GM18909 (cell line): Measurements from ENCODE around the gene TRPM5.

ENCODE experiments used
- ATAC-seq: cut with Tn5 transposase; IDR thresholded peaks from one replicate; pipeline ENCODE4 v1.9.1; 2021; ENCODE audit warnings: mild to moderate bottlenecking; ENCODE audit not compliant: unreplicated experiment, poor library complexity

The TRPM5 gene

DNA sequence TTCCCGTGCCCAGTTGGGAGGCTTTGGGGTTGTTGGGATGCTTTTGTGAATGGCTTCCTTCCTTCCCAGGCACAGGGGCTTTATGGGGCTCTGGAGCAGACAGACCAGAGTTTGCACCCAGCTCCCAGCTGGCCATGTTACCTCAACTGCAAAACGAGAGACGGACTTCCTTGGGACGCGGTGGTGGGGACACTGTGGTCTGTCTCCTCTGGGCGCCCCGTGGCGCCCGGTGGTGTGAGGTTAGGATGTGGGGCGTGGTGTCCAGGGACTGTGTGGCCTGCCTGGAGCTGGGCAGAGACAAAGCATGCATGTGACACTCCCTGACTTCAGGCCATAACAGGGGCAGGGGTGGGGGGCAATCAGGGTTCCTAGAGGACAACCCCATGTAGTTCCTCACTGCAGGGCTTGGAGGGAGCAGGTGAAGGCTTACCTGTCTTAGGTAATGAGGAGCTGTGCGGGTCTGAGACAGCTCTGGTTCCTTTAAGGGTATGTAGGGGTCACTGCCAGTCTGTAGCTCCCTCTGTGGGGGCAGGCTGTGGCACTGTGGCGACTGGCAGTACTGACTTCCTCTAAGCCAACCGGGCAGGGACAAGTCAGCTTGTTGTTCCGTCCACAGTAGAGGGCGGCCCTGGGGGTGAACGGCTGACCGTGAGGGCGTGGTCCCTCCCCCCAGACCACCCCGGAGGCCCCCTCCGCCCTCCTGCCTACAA, 14.9 kb upstream of the TRPM5 start:
- ATAC-seq, result no peak

DNA sequence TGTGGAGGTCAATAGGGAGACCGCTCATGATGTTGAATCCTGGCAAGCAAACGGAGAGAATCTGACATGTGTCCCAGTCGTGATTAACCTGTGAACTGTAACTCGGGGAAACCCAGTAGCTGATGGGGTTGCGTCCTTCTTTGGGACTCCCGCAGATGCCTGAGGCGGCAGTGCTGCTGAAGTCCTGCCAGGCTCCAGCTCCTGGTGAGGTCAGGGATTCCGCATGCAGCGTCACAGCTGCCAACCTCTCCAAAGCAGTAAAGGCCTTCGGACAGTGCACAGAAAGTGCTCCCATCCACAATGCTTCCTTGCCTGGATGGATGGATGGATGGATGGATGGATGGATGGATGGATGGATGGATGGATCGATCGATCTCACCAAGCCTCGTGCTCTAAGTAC, 14.0 kb upstream of the TRPM5 start:
- no peak for ATAC-seq

DNA sequence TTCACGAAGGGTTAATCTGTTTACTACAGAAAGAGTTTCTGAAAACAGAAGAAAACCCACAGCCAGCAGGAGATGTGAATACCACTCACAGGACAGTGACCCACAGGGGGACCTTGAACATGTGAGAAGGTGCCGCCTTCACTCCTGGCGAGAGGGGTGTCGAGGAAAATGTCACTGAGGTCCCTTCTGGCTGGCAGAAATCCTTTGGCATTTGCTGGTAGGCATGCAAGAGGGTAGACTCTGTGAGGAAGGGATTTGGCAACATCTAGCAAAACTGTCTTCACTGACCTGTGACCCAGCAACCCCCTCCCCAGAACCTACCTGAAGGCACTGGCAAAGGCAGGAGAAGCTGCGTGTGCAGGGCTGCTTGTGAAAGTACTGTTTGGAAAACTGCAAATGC, 9.1 kb upstream of the TRPM5 start:
- no peak for ATAC-seq

DNA sequence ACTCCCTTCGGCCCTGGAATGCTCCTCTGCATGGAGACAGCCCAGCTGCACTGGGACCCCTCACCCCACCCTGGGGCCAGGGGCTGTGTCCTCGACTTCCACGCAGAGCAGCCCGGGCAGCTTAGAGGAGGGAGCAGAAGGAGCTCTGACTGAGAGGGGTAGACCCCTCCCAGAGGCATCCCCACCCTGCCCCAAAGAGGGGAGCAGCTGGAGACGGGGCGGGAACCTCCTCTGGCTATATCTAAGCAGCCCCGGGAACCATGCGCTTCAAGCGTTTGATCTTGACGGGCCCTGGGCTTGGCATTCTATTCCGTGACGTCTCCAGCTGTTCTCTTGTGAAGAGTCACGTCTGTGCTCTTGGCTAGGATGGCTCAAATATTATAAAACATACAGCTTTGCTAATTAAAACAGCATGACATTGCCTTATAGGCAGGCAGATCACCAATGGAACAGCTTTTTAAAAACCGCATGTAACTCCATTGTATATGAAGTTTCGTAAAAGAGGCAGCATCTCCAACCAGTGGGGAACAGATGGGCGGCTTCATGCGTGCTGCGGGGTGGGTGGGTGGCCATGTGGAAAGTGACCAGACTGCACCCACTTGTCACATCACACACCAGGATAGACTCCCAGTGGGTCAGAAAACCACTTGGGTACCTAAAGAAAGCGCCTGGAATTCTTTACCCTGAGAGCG, 8.2 kb upstream of the TRPM5 start:
- no peak for ATAC-seq

DNA sequence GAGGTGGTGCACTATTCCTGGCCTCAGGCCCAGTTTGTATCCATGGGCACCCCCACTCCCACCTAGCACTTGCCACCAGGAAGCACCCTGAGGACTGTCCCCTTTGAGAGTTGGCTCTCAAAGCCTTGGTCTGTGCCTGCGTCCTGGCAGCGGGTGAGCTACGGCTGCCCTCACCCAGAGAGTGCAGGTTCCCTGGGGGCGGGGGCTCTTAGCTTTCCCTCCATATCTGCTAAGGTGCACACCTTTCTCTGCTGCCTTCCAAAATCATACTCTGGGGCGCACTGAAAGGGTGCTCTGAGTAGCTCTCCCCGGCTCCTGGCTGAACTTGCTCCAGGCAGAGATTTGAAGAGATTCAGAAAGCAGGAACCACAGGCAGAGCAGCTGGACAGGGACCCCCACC, 7.6 kb upstream of the TRPM5 start:
- no peak for ATAC-seq

DNA sequence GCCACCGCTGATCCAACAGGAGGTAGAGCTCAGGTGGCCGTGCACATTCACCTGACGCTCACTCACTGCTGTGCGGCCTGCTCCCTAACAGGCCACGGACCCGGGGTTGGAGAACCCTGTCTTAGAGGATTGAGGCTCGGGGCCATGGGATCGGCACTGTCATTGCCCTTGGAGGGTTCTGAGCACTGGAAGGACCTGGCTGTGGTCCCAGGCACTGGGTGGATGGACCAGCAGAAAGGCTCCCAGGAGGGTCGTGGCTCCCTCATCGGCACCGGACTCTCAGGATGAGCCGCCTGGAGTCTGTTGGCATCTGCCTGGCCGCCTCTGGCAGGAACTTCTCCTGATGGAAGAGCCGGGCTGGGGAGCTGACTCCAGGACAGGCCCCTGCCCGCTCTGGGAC, 7.0 kb upstream of the TRPM5 start:
- ATAC-seq, result no peak

DNA sequence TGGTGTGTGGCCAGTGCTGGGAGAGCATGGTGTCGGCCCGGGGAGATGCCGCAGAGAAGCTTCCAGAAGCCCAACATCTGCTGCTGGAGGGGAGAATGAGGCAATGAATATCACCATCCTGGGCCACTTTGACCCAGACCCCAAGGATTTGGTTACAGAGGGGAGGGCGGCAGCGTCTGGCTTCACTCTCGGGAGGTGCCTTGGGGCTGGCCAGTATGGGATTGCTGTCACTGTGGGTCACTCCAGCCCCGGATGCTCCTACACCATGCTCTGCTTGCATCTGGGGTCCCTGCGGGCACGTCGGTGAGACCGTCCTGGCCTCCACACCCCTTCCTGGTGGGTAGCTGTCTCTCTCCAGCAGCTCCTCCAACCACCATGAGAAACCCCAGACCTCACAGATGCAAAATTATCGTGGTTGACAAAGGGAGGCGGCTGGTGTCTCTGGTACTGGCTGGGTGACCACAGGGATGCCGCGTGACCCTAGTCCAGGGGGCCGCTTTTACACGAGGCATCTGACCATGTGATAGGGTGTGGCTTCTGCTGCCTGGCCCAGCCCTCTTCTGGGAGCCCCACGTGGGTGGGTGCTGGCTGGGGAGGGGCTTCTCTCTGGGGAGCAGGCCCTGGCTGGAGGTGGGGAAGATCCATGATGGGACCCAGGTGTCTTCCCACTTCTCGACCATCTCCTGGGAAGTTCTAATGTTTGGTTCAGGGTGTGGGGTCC, 6.2 kb upstream of the TRPM5 start:
- no peak for ATAC-seq

DNA sequence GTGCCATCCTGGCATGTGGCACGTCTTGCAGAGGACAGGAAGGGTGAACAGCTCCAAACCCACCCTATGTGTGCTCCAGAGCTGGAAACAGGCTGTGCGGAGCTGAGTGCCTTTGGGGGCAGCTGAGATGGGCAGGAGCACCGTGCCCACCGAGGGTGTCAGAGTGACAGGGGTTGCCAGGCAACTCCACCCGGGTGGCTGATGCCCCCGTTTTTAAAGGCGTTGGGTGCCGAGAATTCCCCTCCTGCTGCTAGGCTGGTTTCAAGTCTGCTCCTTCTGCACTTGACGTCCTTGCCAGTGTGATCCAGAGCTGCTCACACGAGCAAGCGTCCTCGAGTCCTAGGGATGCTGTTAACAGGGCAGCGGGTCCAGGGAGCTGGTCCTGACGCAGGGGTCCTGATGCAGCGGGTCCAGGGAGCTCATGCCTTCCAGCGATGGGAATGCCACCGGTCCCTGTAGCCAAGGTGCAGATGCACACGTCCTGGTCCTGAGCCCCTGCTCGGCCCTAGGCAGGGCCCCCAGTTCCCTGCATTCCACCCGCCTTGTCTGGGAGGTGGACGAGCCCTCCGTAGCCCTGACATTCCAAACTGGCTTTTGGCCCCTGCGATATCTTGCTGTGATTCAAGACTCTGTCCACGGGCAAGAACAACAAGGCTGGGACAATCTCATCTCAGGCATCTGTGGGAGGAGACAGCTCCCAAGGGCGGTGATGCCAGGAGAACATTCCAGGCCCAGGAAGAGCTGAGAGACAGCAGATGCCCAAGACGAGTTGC, 5.4 kb upstream of the TRPM5 start:
- no peak for ATAC-seq

DNA sequence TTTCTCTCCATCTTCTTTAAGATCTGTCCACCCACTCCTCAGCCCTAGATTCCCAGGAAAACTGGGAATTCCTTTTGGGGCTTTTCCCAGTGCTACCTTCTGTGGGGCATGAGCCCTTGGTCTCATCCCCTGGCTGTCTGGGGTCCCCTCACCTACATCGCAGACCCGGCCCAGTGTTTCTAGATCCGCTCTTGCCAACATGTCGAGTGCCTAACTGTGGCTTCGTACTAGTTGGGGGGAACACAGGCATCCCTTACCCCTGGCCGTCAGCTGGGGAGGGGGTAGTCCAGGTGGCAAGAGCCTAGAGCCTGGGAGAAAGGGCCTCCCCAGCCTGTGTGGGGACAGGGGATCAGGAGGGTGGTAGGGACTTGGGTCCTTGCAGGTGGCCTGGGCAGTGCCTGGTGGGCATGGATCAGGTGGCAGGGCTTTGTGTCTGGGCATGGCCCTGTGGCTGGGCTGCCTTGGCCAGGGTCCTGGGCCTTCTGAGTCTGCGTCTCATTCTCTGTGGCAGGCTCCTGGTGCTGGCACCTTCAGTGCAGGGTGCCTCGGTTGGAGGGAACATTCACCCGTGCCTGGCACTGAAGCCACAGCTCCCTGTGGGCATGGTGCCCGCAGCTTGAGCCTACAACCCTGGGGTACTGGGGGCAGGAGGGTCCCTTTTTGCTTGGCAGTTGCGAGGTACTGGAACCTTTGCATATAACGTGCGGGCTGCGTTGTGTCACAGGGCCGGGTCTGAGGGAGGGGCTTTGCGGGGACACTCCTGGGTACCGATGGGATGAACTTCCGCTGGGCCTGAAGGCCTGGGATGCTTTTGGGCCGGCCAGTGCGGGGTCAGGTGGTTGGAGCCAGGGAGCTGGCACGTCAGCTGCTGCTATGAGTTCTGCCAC, 4.6 kb upstream of the TRPM5 start:
- ATAC-seq, result no peak

DNA sequence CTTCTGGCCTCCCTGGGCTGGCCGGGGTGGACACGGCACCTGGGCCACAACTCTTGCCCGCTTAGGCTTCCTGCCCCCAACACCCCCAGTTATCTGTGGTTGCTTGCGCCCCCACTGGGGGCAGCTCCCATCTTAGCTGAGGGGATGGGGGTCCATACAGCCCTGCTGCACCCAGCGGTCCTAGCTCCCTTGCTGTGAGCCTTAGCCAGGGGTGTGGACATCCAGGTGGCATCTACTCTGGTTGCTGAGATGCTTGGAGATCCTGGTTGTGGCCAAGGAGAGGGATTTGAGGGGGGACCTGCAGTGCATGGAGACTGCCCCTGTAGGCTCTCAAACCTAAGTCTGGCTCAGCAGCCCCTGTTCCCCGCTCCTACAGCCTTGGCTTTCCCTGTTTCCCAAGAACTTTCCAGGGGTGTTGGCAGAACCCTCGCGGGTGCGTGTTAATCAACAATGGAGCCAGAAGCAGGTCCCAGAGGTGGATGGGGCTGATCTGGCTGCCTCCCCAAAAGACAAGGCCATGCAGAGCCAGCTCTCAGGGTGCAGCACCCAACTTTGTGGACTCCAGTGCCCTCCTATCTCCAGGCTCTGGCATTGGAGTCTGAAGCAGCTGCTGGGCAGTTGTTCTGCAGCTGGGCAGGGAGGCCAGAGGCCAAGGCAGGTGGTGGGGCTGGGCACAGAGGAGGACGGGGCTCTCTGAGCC, 3.8 kb upstream of the TRPM5 start:
- ATAC-seq, result no peak

DNA sequence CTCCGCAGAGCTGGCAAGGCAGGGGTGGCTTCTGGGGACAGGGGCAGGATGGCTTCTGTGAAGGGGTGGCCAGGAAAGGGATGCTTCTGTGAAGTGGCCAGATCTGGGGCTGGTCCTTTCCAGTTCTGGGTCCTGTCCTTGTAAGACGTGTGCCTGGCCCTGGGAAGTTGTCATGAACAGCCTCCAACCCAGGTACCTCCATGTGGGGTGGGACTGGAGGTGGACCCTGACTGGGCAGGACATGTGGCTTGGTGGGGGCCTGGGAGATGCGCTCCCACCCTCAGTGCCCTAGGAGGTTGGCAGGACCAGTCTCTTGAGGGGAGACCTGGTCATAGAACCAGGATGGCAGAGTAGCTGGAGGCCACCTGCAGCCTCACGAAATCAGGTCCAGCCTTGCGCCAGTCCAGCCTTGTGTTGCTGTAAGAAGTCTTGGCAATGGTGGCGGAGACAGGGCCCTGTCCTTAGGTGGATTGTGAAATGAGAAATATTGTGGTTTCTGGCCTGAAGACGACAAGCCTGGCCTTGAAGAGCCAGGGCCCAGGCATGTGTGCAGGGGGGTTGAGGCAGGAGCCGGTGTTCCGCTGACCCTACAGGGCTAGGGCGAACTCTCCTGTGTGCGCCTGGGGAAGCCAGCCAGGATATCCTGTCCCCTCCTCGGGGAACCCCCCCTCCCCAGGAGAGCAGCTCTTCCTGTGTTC, 3.1 kb upstream of the TRPM5 start:
- ATAC-seq, result no peak

DNA sequence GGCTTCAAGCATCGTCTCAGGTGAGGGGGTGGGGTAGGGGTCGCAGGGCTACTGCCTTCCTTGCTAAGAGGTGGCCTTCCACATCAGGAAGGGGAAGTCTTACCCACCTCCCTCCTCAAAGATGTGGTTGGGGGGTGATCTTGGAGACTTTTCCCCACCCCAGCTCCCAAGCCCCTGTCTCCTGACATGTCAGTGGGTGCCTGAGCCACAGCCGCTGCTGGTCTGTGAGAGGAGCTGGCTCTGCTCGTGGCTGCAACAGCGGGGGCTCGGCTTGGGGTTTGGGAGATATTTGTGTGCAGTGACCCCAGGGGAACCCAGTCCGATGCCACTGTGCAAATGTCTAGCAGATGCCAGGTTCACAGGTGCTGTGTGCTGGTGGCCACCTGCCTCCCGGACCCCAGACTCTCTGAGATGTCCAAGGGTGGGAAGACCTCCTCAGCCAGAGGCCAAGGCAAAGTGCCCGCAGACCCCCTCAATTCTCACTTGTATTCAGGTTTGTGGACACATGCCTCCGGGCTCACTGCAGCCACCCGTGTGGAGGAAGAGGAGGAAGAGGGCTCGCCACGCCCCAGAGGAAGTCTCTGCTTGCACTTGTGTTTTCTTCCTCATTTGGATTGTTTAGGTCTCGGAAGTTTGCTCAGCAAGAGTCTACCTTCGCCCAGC, 2.4 kb upstream of the TRPM5 start:
- no peak for ATAC-seq

DNA sequence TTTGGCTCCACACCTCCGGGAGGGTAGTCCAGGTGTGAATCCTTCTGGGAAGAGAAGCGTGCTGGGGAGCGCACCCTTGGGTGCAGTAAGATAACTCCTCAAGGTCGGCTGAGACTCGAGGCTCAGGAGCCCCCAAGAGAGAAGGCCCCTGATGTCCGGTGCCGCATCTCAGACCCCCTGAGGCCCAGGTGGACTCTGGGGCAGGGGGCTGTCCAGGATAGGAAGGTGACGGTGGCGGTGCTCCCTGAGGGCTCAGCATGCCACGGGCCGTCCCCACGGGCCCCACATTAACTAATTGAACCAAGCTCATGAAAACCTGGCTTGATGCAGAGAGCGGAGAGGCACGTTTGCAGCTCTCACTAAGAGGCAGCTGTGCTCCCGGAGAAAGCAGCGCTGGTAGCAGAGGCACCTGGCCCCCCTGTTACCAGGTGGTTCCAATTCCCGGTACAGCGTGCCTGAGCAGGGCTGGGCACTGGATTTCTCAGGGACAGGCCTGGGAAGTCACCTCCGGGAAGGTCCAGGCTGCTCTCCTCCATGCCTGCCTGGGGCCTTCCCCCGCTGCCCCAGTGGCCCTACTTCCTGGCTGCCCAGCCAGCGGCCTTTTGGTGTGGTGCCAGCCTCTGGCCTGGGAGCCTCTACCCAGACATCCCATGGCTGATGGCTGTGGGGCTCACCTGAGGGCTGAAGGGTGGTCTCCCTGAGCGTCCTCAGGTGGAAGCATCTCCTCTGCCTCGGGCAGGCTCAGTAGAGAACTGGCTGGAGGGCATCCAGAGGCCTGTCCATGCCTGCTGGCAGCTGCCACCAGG, 1.6 kb upstream of the TRPM5 start:
- ATAC-seq, result no peak

DNA sequence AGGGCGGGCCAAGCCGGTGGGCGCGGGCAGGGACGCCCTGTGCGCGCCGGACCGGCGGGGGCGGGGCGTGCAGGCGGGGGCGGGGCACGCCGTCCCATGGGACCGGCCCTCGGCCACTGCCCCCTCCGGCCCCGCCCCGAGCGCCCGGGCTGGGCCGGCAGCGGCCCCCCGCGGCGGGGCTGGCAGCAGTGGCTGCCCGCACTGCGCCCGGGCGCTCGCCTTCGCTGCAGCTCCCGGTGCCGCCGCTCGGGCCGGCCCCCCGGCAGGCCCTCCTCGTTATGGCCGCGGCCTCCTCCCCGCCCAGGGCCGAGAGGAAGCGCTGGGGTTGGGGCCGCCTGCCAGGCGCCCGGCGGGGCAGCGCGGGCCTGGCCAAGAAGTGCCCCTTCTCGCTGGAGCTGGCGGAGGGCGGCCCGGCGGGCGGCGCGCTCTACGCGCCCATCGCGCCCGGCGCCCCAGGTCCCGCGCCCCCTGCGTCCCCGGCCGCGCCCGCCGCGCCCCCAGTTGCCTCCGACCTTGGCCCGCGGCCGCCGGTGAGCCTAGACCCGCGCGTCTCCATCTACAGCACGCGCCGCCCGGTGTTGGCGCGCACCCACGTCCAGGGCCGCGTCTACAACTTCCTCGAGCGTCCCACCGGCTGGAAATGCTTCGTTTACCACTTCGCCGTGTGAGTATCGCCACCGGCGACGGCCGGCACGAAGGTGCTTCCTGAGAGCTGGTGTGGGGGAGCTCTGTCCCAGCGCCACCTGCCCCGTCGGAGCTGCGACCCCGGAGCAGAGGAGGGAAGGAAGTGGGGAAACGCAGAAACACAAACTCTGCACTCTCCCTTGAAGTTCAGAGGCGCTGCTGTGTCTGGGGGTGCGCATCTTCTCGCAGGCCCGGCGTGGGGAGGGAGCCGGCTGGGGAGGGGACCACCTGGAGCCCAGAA, 769 bp upstream of the TRPM5 start, which contains the start of gene KCNQ1:
Gene KCNQ1 (plus strand): TSS at position 188 of the 925 bp plus-strand sequence. CDS start 91 bp downstream, at position 279.
- no peak for ATAC-seq

DNA sequence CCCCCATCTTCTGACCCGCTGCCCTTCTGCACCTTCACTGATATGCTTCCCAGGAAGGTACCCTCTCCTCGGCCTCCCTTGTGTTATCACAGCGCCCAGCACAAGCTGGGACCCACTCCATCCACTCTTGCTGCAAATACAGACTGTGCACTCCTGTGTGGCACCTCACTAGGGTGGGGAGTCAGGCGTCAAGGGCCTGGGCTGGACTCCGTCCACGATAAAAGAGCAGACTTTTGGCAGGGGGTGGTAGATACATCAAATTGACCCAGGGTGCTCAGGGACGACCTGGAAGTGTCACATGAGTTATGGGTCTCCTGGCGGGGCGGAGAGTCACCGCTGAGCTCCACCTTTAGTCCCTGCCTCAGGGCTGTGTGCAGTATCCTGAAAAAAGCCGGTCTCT, 908 bp downstream of the TRPM5 start:
- no peak for ATAC-seq

DNA sequence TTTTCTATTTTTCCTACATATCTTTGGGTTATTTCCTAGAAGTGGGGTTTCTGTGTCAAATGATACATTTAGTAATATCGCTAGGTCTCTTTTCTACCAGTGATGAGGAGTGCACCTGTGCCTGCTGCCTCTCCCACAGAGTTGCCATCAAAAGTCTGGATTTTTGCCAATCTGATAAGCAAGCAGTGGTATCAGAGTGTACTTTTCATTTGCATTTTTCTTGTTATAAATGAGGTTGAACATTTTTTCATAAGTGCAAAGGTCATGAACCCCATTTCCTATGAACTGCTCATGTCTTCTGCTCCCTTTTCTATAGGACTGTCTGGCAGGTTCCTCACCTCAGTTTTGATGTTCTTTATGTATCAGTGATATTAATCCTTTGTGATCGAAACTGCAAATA, 1.7 kb downstream of the TRPM5 start:
- ATAC-seq, result no peak
